HFFc6 (cell line): Measurements from ENCODE around the gene EIF4G3. TPM values are rescaled to one million over a fixed set of nuclear protein-coding genes. Genes with fewer than 3 reads are reported as not detected.
"Not testable (repeated sequence)": the region's sequence is repeated elsewhere in the genome, so short reads cannot be mapped to it uniquely, and the experiment has no call there.

Source experiments
- DNase-seq: peaks from one replicate; pipeline ENCODE4 v3.0.0-alpha.2; 2018
- H3K27ac Mint-ChIP-seq: 2 replicates; pipeline ENCODE4 v1.8.0; 2020; ENCODE audit warnings: mild to moderate bottlenecking, mixed read lengths
- H3K27me3 Mint-ChIP-seq: 2 replicates; pipeline ENCODE4 v1.8.0; 2021; ENCODE audit warnings: mild to moderate bottlenecking, moderate library complexity, mixed read lengths; ENCODE audit not compliant: insufficient read depth
- H3K36me3 Mint-ChIP-seq: 2 replicates; pipeline ENCODE4 v1.8.0; 2021; ENCODE audit warnings: low read depth, mixed read lengths
- H3K4me1 Mint-ChIP-seq: 2 replicates; pipeline ENCODE4 v1.8.0; 2020; ENCODE audit warnings: low read depth, mixed read lengths
- H3K4me3 Mint-ChIP-seq: 2 replicates; pipeline ENCODE4 v1.8.0; 2020; ENCODE audit warnings: mild to moderate bottlenecking, moderate library complexity, mixed read lengths
- H3K9me3 Mint-ChIP-seq: 2 replicates; pipeline ENCODE4 v1.8.0; 2020; ENCODE audit warnings: mild to moderate bottlenecking, mixed read lengths
- CTCF ChIP-seq: fragments of 200-600 bp; sonication (generic); IDR thresholded peaks from 2 replicates; pipeline ENCODE4 v1.5.0; 2021; ENCODE audit warnings: antibody characterized with exemption, mild to moderate bottlenecking
- total RNA-seq, 6 experiments: library from RNA; stranded (reverse); fragmentation: NEBNext Ultra II Directional; extraction: Animal tissue kit (Norgen Biotek cat#: 25700); gene quantifications; 2 replicates in 1 of 6; 3 replicates in 5 of 6; pipeline ENCODE4 v1.2.3, GENCODE V29; 2021

The EIF4G3 gene
- total RNA-seq, 6 experiments from 2014 or later = 79.5 to 88.6 (median 82.0) TPM

- Mint-ChIP-seq H3K36me3 (peaks cover 24% of the 10 kb centered on the region), H3K9me3 (no peaks in the 10 kb centered on the region), H3K4me3 (peak overlapping the region; percentile 91), H3K4me1 (peaks cover 34% of the 10 kb centered on the region), H3K27me3 (no peaks in the 10 kb centered on the region), H3K27ac (peak overlapping the region; percentile 80)
- DNase-seq = peak; percentile 33
- TF ChIP-seq CTCF = no peak
These were observed 1.9 kb downstream of the EIF4G3 start for GRCh38 chr1:21174654-21175323.

GRCh38 chr1:21174230-21174629 is 2.5 kb downstream of the EIF4G3 start:
- Mint-ChIP-seq H3K9me3 (no peaks in the 10 kb centered on the region), H3K27me3 (no peaks in the 10 kb centered on the region), H3K4me3 (peak overlapping the region; percentile 91), H3K36me3 (peaks cover 24% of the 10 kb centered on the region), H3K27ac (peak overlapping the region; percentile 80), H3K4me1 (peaks cover 34% of the 10 kb centered on the region)
- no peak for DNase-seq
- TF ChIP-seq CTCF = no peak

GRCh38 chr1:21173096-21173495 is 3.6 kb downstream of the EIF4G3 start:
- H3K27ac Mint-ChIP-seq, H3K27me3 Mint-ChIP-seq, DNase-seq, H3K9me3 Mint-ChIP-seq, H3K4me3 Mint-ChIP-seq: not testable (repeated sequence)
- Mint-ChIP-seq H3K4me1 (peaks cover 34% of the 10 kb centered on the region), H3K36me3 (peaks cover 24% of the 10 kb centered on the region)

- not testable (repeated sequence) for H3K27ac Mint-ChIP-seq, H3K4me3 Mint-ChIP-seq, H3K9me3 Mint-ChIP-seq, H3K27me3 Mint-ChIP-seq
- peaks cover 32% of the 10 kb centered on the region for H3K36me3 Mint-ChIP-seq
- H3K4me1 Mint-ChIP-seq = peaks cover 38% of the 10 kb centered on the region
- DNase-seq = peak; percentile 38
These were observed 5.9 kb downstream of the EIF4G3 start for GRCh38 chr1:21170837-21171236.

- DNase-seq = no peak
- H3K36me3 Mint-ChIP-seq = peaks cover 35% of the 10 kb centered on the region
- no peaks in the 10 kb centered on the region; the same call in 1 of the 2 replicates for H3K27me3 Mint-ChIP-seq
- no peak overlapping the region for H3K27ac Mint-ChIP-seq
- H3K4me3 Mint-ChIP-seq = no peak overlapping the region
- TF ChIP-seq CTCF = no peak
- no peaks in the 10 kb centered on the region for H3K9me3 Mint-ChIP-seq
- H3K4me1 Mint-ChIP-seq = peaks cover 28% of the 10 kb centered on the region
These were observed 8.3 kb downstream of the EIF4G3 start for GRCh38 chr1:21168444-21168843.

- H3K4me3 Mint-ChIP-seq = 0 out of 2 replicates have a peak overlapping the region, but pooled peaks have one; percentile 27
- peak overlapping the region; percentile 35 for H3K27ac Mint-ChIP-seq
- H3K27me3 Mint-ChIP-seq = no peaks in the 10 kb centered on the region; the same call in 1 of the 2 replicates
- DNase-seq = no peak
- H3K9me3 Mint-ChIP-seq = no peaks in the 10 kb centered on the region
- no peak for TF ChIP-seq CTCF
- peaks cover 21% of the 10 kb centered on the region for H3K4me1 Mint-ChIP-seq
- peaks cover 27% of the 10 kb centered on the region for H3K36me3 Mint-ChIP-seq
These were observed 11.1 kb downstream of the EIF4G3 start for GRCh38 chr1:21165646-21166045.
